Measurements from ENCODE around the gene CDYL. TPM values are rescaled to one million over a fixed set of nuclear protein-coding genes. Genes with fewer than 3 reads are reported as not detected.

CDYL gene
- total RNA-seq, 1 donor from 2014 or later: 12.2 TPM

- no peak overlapping the region for H3K4me3 ChIP-seq (ENCODE audit: low read depth, low read length)
- DNase-seq (ENCODE audit: low read depth): no peak
- no peak for TF ChIP-seq CTCF (conservative IDR thresholded peaks at IDR 0.05; ENCODE audit: low read depth, low read length)
Measured at GRCh38 chr6:4971851-4972250, 195.6 kb downstream of the CDYL start.

DNA sequence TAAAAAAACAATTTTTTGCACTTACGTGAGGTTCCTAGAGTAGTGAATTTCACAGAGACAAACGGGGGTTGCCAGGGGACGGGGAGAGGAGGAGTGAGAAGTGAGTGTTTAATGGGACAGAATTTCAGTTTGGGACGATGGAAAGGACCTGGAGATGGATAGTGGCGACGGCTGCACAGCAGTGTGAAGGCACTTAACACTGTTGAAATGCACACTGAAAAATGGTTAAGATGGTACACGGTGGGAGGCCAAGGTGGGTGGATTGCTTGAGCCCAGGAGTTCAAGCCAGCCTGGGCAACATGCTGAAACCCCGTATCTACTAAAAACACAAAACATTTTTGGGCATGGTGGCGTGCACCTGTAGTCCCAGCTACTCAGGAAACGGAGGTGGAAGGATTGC is 196.2 kb downstream of the CDYL start:
- no peak for DNase-seq (ENCODE audit: low read depth)
- H3K4me3 ChIP-seq (ENCODE audit: low read depth, low read length): no peak overlapping the region
- TF ChIP-seq CTCF (conservative IDR thresholded peaks at IDR 0.05; ENCODE audit: low read depth, low read length): no peak

- TF ChIP-seq CTCF (conservative IDR thresholded peaks at IDR 0.05; ENCODE audit: low read depth, low read length): no peak
- no peak for DNase-seq (ENCODE audit: low read depth)
- no peak overlapping the region for H3K4me3 ChIP-seq (ENCODE audit: low read depth, low read length)
Measured at GRCh38 chr6:4973415-4973814, 197.2 kb downstream of the CDYL start.

GRCh38 chr6:4973982-4974745 is 198.0 kb downstream of the CDYL start:
- no peak for DNase-seq (ENCODE audit: low read depth)
- TF ChIP-seq CTCF (conservative IDR thresholded peaks at IDR 0.05; ENCODE audit: low read depth, low read length): no peak
- H3K4me3 ChIP-seq (ENCODE audit: low read depth, low read length): no peak overlapping the region

DNA sequence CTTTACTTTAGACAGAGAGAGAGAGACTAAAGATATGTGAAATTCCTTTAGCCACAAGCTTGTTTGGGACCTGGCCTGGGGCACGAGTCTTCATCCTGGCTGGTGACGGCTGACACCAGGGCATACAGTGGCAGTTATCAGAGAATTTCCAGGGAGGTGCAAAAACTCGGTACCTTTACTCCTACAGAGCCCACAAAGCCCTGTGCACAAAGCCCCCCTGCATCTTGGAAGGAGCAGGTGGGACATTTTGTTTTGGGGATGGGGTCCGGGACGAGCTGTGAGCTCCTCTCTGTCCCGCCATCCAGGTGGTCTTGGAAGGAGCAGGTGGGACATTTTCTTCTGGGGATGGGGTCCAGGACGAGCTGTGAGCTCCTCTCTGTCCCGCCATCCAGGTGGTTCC is 198.8 kb downstream of the CDYL start:
- no peak for TF ChIP-seq CTCF (conservative IDR thresholded peaks at IDR 0.05; ENCODE audit: low read depth, low read length)
- no peak overlapping the region for H3K4me3 ChIP-seq (ENCODE audit: low read depth, low read length)
- no peak for DNase-seq (ENCODE audit: low read depth)

GRCh38 chr6:4975506-4975905 is 199.3 kb downstream of the CDYL start:
- TF ChIP-seq CTCF (conservative IDR thresholded peaks at IDR 0.05; ENCODE audit: low read depth, low read length): no peak
- H3K4me3 ChIP-seq (ENCODE audit: low read depth, low read length): no peak overlapping the region
- no peak for DNase-seq (ENCODE audit: low read depth)

- DNase-seq (ENCODE audit: low read depth): no peak
- TF ChIP-seq CTCF (conservative IDR thresholded peaks at IDR 0.05; ENCODE audit: low read depth, low read length): no peak
- no peak overlapping the region for H3K4me3 ChIP-seq (ENCODE audit: low read depth, low read length)
Measured at GRCh38 chr6:4977468-4977867, 201.3 kb downstream of the CDYL start.

Measured in epithelial cell of proximal tubule (primary cell).